ENCODE data around the gene GIMAP1. TPM values are rescaled to one million over a fixed set of nuclear protein-coding genes. Genes with fewer than 3 reads are reported as not detected.

Gene GIMAP1
- total and polyA plus RNA-seq, 4 experiments from 2014 or later: 36.6 to 97.6 (median 81.5) TPM

DNA sequence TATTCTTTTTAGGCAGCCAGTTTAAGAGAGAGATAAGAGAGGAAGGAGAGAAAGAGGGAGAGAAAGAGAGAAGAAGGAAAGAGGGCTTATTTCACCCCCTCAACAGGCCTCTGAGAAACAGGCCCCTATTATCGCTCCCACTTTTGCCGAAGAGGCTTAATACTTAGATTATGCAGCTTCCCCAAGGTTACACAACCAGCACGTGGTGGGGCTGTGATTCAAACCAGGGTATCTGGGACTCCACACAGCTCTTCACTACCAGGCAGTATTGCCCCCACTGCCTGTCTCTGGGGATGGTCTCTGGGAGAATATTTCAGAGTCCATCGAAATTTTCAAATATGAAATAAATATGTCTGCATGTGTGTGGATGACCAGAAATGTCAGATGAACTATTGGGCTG lies 3.0 kb downstream of the GIMAP1 start:
- Histone ChIP-seq H3K27me3 (ENCODE audit: insufficient read depth, low read length) (no peaks in the 10 kb centered on the region), H3K36me3 (ENCODE audit: insufficient read depth, low read length) (peaks cover 55% of the 10 kb centered on the region), H3K4me3 (ENCODE audit: low read length in 2 of 2) (peak overlapping the region; percentile 74 to 83), H3K4me1 (ENCODE audit: insufficient read depth, low read length) (peaks cover 76% of the 10 kb centered on the region), H3K27ac (ENCODE audit: low read depth, low read length) (peak overlapping the region; percentile 13), H3K9me3 (ENCODE audit: control insufficient read depth in 1 of 2, low read length in 2 of 2) (no peaks in the 10 kb centered on the region)
- DNase-seq: peak in 1 of 5 donors; percentile 19
- H3K4me1 Mint-ChIP-seq: peaks cover 56 to 90% (median 71%) of the 10 kb centered on the region in 4 donors
- POLR2A ChIA-PET (ENCODE audit: partially characterized antibody): interaction anchor here (1.1 to 26.3 kb wide), 10 partner anchors 15 to 268 kb away, joined by 3 to 593 read pairs (median 166); partner anchors contain the start of genes GIMAP4, GIMAP5, GIMAP6 and GIMAP7
- no peaks in the 10 kb centered on the region for H3K27me3 Mint-ChIP-seq
- H3K4me3 Mint-ChIP-seq: peak overlapping the region; percentile 94 to 100 (median 98)
- CTCF ChIA-PET (ENCODE audit: partially characterized antibody): interaction anchor here (1.0 to 1.4 kb wide), 2 partner anchors 34 to 270 kb away, joined by 3 to 4 read pairs; partner anchors contain the start of gene GIMAP2
- intact Hi-C loops (cut with micrococcal nuclease): loop anchor here (5.0 kb wide), 1 partner anchor 52 kb away; no protein-coding TSS in a partner anchor
- peaks cover 78 to 83% of the 10 kb centered on the region in 2 donors for H3K36me3 Mint-ChIP-seq
- H3K27ac Mint-ChIP-seq: peak overlapping the region; percentile 88 to 98 (median 97)
- peaks cover 0 to 53% (median 31%) of the 10 kb centered on the region in 8 donors for H3K9me3 Mint-ChIP-seq

- H3K27ac Mint-ChIP-seq: peak overlapping the region; percentile 61 to 97 (median 88)
- Histone ChIP-seq H3K27ac (ENCODE audit: low read depth, low read length) (peak overlapping the region; percentile 18), H3K27me3 (ENCODE audit: insufficient read depth, low read length) (no peaks in the 10 kb centered on the region), H3K4me1 (ENCODE audit: insufficient read depth, low read length) (peaks cover 68% of the 10 kb centered on the region), H3K4me3 (ENCODE audit: low read length in 2 of 2) (peak overlapping the region in 1 of 2 donors; percentile 8), H3K9me3 (ENCODE audit: control insufficient read depth in 1 of 2, low read length in 2 of 2) (no peaks in the 10 kb centered on the region), H3K36me3 (ENCODE audit: insufficient read depth, low read length) (peaks cover 55% of the 10 kb centered on the region)
- intact Hi-C loops (cut with micrococcal nuclease): loop anchor here (5.0 kb wide), 1 partner anchor 53 kb away; no protein-coding TSS in a partner anchor
- H3K36me3 Mint-ChIP-seq: peaks cover 83 to 87% of the 10 kb centered on the region in 2 donors
- peak in 1 of 5 donors; percentile 8 for DNase-seq
- CTCF ChIA-PET (ENCODE audit: partially characterized antibody): interaction anchor here (1.0 to 1.4 kb wide), 3 partner anchors 18 to 271 kb away, joined by 3 to 4 read pairs (median 4); partner anchors contain the start of gene GIMAP2
- peaks cover 0 to 61% (median 36%) of the 10 kb centered on the region in 8 donors for H3K9me3 Mint-ChIP-seq
- H3K4me3 Mint-ChIP-seq: peak overlapping the region; percentile 94 to 100 (median 98)
- no peaks in the 10 kb centered on the region for H3K27me3 Mint-ChIP-seq
- POLR2A ChIA-PET (ENCODE audit: partially characterized antibody): interaction anchor here (0.7 to 26.3 kb wide), 13 partner anchors 15 to 268 kb away, joined by 3 to 593 read pairs (median 30); partner anchors contain the start of genes GIMAP2, GIMAP4, GIMAP5 and GIMAP6
- H3K4me1 Mint-ChIP-seq: peaks cover 48 to 85% (median 65%) of the 10 kb centered on the region in 4 donors
Observed at GRCh38 chr7:150719960-150720891, 3.8 kb downstream of the GIMAP1 start.

DNA sequence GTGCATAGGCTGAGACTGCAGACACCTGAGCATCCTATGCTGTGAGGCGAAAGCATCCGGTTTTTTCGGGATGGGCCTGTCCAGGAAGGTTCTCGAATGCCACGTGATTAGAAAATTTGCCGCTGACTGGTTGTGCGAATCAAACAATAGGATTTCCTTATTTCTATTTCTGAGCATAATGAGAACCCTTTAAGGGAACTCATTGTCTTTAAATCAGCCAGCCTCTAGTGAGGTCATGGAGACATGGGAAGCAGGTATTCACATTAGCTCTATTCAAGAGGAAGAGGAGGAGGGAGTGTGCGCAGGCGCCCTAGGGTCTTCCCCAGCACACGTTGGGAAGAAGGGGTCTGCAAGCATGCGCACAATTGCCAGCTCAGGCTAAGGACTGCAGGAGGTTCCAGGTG lies 5.6 kb downstream of the GIMAP1 start:
- H3K27me3 Mint-ChIP-seq: no peaks in the 10 kb centered on the region
- DNase-seq: peak in 1 of 5 donors; percentile 17
- POLR2A ChIA-PET (ENCODE audit: partially characterized antibody): interaction anchor here (0.8 to 26.3 kb wide), 12 partner anchors 13 to 270 kb away, joined by 3 to 593 read pairs (median 12); partner anchors contain the start of genes GIMAP2, GIMAP5, GIMAP6 and GIMAP7
- Histone ChIP-seq H3K27ac (ENCODE audit: low read depth, low read length) (no peak overlapping the region), H3K4me3 (ENCODE audit: low read length in 2 of 2) (no peak overlapping the region), H3K27me3 (ENCODE audit: insufficient read depth, low read length) (no peaks in the 10 kb centered on the region), H3K36me3 (ENCODE audit: insufficient read depth, low read length) (peaks cover 55% of the 10 kb centered on the region), H3K4me1 (ENCODE audit: insufficient read depth, low read length) (peaks cover 57% of the 10 kb centered on the region), H3K9me3 (ENCODE audit: control insufficient read depth in 1 of 2, low read length in 2 of 2) (peaks cover 0 to 6% of the 10 kb centered on the region in 2 donors)
- peaks cover 45 to 76% (median 57%) of the 10 kb centered on the region in 4 donors for H3K4me1 Mint-ChIP-seq
- peaks cover 86 to 87% of the 10 kb centered on the region in 2 donors for H3K36me3 Mint-ChIP-seq
- H3K9me3 Mint-ChIP-seq: peaks cover 0 to 79% (median 51%) of the 10 kb centered on the region in 8 donors
- CTCF ChIA-PET (ENCODE audit: partially characterized antibody): interaction anchor here (1.0 to 1.9 kb wide), 2 partner anchors 16 to 90 kb away, joined by 4 to 7 read pairs; partner anchors contain the start of gene GIMAP6
- peak overlapping the region in 5 of 7 donors; percentile 32 to 75 (median 42) for H3K27ac Mint-ChIP-seq
- H3K4me3 Mint-ChIP-seq: peak overlapping the region; percentile 17 to 72 (median 66)
- intact Hi-C loops (cut with micrococcal nuclease): no loop called here

GRCh38 chr7:150722431-150722931 lies 6.1 kb downstream of the GIMAP1 start:
- CTCF ChIA-PET (ENCODE audit: partially characterized antibody): interaction anchor here (1.0 to 2.5 kb wide), 6 partner anchors 15 to 274 kb away, joined by 3 to 7 read pairs (median 4); partner anchors contain the start of genes GIMAP4 and GIMAP6
- peak in 1 of 5 donors; percentile 9 for DNase-seq
- H3K36me3 Mint-ChIP-seq: peaks cover 87 to 88% of the 10 kb centered on the region in 2 donors
- H3K4me3 Mint-ChIP-seq: peak overlapping the region; percentile 57 to 72 (median 66)
- POLR2A ChIA-PET (ENCODE audit: partially characterized antibody): interaction anchor here (1.0 to 26.3 kb wide), 11 partner anchors 12 to 271 kb away, joined by 3 to 593 read pairs (median 13); partner anchors contain the start of genes GIMAP5, GIMAP6, GIMAP7 and GIMAP8
- peaks cover 45 to 81% (median 57%) of the 10 kb centered on the region in 4 donors for H3K4me1 Mint-ChIP-seq
- H3K9me3 ChIP-seq (ENCODE audit: control insufficient read depth in 1 of 2, low read length in 2 of 2): peaks cover 0 to 10% of the 10 kb centered on the region in 2 donors
- H3K27ac ChIP-seq (ENCODE audit: low read depth, low read length): no peak overlapping the region
- H3K4me1 ChIP-seq (ENCODE audit: insufficient read depth, low read length): peaks cover 57% of the 10 kb centered on the region
- peak overlapping the region in 4 of 7 donors; percentile 38 to 80 (median 74) for H3K27ac Mint-ChIP-seq
- peaks cover 55% of the 10 kb centered on the region for H3K36me3 ChIP-seq (ENCODE audit: insufficient read depth, low read length)
- H3K27me3 Mint-ChIP-seq: no peaks in the 10 kb centered on the region
- intact Hi-C loops (cut with micrococcal nuclease): no loop called here
- H3K27me3 ChIP-seq (ENCODE audit: insufficient read depth, low read length): no peaks in the 10 kb centered on the region
- H3K4me3 ChIP-seq (ENCODE audit: low read length in 2 of 2): peak overlapping the region in 1 of 2 donors; percentile 6
- peaks cover 0 to 84% (median 56%) of the 10 kb centered on the region in 8 donors for H3K9me3 Mint-ChIP-seq

GRCh38 chr7:150723467-150723866 lies 7.1 kb downstream of the GIMAP1 start:
- ChIA-PET POLR2A (ENCODE audit: partially characterized antibody) (interaction anchor here (1.2 to 26.3 kb wide), 10 partner anchors 11 to 272 kb away, joined by 3 to 593 read pairs (median 88); partner anchors contain the start of genes GIMAP5, GIMAP6, GIMAP7 and GIMAP8), CTCF (ENCODE audit: partially characterized antibody) (interaction anchor here (1.0 to 2.5 kb wide), 7 partner anchors 14 to 275 kb away, joined by 3 to 7 read pairs (median 3); partner anchors contain the start of genes GIMAP4 and GIMAP6)
- Mint-ChIP-seq H3K4me3 (peak overlapping the region in 5 of 8 donors; percentile 32 to 64 (median 57)), H3K27me3 (no peaks in the 10 kb centered on the region), H3K4me1 (peaks cover 41 to 77% (median 54%) of the 10 kb centered on the region in 4 donors), H3K36me3 (peaks cover 87 to 89% of the 10 kb centered on the region in 2 donors), H3K27ac (peak overlapping the region in 5 of 7 donors; percentile 60 to 65 (median 63)), H3K9me3 (peaks cover 2 to 87% (median 66%) of the 10 kb centered on the region in 8 donors)
- Histone ChIP-seq H3K27me3 (ENCODE audit: insufficient read depth, low read length) (no peaks in the 10 kb centered on the region), H3K4me3 (ENCODE audit: low read length in 2 of 2) (no peak overlapping the region), H3K4me1 (ENCODE audit: insufficient read depth, low read length) (peaks cover 51% of the 10 kb centered on the region), H3K27ac (ENCODE audit: low read depth, low read length) (no peak overlapping the region), H3K9me3 (ENCODE audit: control insufficient read depth in 1 of 2, low read length in 2 of 2) (peaks cover 0 to 11% of the 10 kb centered on the region in 2 donors), H3K36me3 (ENCODE audit: insufficient read depth, low read length) (peaks cover 54% of the 10 kb centered on the region)
- intact Hi-C loops (cut with micrococcal nuclease): no loop called here
- no peak for DNase-seq

GRCh38 chr7:150727381-150727780 lies 11.0 kb downstream of the GIMAP1 start:
- peaks cover 43% of the 10 kb centered on the region for H3K4me1 ChIP-seq (ENCODE audit: insufficient read depth, low read length)
- Mint-ChIP-seq H3K27me3 (no peaks in the 10 kb centered on the region), H3K9me3 (peaks cover 2 to 68% (median 60%) of the 10 kb centered on the region in 8 donors), H3K4me1 (peaks cover 43 to 71% (median 53%) of the 10 kb centered on the region in 4 donors), H3K27ac (peak overlapping the region in 4 of 7 donors; percentile 32 to 77 (median 62)), H3K4me3 (peak overlapping the region in 2 of 8 donors; percentile 31 to 51), H3K36me3 (peaks cover 56 to 57% of the 10 kb centered on the region in 2 donors)
- H3K9me3 ChIP-seq (ENCODE audit: control insufficient read depth in 1 of 2, low read length in 2 of 2): peaks cover 0 to 11% of the 10 kb centered on the region in 2 donors
- CTCF ChIA-PET (ENCODE audit: partially characterized antibody): interaction anchor here (1.5 kb wide), 1 partner anchor 278 kb away, joined by 5 read pairs; no protein-coding TSS in a partner anchor
- intact Hi-C loops (cut with micrococcal nuclease): no loop called here
- POLR2A ChIA-PET (ENCODE audit: partially characterized antibody): interaction anchor here (1.0 to 26.3 kb wide), 6 partner anchors 7 to 278 kb away, joined by 3 to 593 read pairs (median 23); partner anchors contain the start of genes GIMAP1 and GIMAP5
- H3K27ac ChIP-seq (ENCODE audit: low read depth, low read length): no peak overlapping the region
- DNase-seq: no peak
- H3K4me3 ChIP-seq (ENCODE audit: low read length in 2 of 2): no peak overlapping the region
- no peaks in the 10 kb centered on the region for H3K27me3 ChIP-seq (ENCODE audit: insufficient read depth, low read length)
- peaks cover 17% of the 10 kb centered on the region for H3K36me3 ChIP-seq (ENCODE audit: insufficient read depth, low read length)

Measured in CD4-positive, alpha-beta memory T cell (primary cell).